ENCODE data around the gene P2RX2. TPM values are rescaled to one million over a fixed set of nuclear protein-coding genes. Genes with fewer than 3 reads are reported as not detected.
"Not testable (repeated sequence)": the region's sequence is repeated elsewhere in the genome, so short reads cannot be mapped to it uniquely, and the experiment has no call there.

P2RX2 gene
- total RNA-seq, 1 donor from 2014 or later, result not detected

DNA sequence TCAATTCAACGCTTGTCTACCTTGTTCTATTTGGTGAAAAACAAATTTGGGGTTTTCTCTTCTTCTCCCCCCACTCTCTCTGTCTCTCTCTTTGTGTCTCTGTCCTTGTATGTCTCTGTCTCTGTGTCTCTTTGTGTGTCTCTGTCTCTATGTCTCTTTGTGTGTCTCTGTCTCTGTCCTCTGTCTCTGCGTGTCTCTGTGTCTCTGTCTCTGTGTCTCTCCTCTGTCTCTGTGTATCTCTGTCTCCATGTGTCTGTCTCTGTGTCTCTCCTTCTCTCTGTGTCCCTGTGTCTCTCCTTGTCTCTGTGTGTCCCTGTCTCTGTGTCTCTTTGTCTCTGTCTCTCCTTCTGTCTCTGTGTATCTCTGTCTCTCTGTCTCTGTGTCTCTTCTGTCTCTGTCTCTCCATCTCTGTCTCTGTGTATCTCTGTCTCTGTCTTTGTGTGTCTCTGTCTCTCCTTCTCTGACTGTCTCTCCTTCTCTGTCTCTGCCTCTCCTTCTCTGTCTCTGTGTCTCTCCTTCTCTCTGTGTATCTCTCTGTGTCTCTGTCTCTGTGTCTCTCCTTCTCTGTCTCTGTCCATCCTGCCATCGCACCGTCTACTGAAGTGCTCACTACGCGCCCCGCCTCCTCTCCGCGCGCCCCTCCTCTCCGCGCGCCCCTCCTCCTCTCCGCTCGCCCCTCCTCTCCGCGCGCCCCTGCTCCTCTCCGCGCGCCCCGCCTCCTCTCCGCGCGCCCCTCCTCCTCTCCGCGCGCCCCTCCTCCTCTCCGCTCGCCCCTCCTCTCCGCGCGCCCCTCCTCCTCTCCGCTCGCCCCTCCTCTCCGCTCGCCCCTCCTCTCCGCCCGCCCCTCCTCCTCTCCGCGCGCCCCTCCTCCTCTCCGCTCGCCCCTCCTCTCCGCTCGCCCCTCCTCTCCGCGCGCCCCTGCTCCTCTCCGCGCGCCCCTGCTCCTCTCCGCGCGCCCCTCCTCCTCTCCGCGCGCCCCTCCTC lies 21.0 kb upstream of the P2RX2 start:
- Mint-ChIP-seq H3K4me1 (peaks cover 41% of the 10 kb centered on the region), H3K27me3 (ENCODE audit: insufficient read depth, low read depth) (peaks cover 12% of the 10 kb centered on the region), H3K36me3 (no peaks in the 10 kb centered on the region), H3K4me3 (peak overlapping the region; percentile 73), H3K9me3 (peaks cover 4% of the 10 kb centered on the region), H3K27ac (no peak overlapping the region)
- no peak overlapping the region for H3K27ac ChIP-seq
- peaks cover under 1% of the 10 kb centered on the region for H3K4me1 ChIP-seq
- H3K36me3 ChIP-seq, result no peaks in the 10 kb centered on the region
- peaks cover 4% of the 10 kb centered on the region for H4K20me1 ChIP-seq (ENCODE audit: low read depth)
- DNase-seq (ENCODE audit: low spot score), result peak; percentile 76
- TF ChIP-seq EZH2 (IDR thresholded peaks at IDR 0.05) (no peak), EZH2phosphoT487 (IDR thresholded peaks at IDR 0.05) (no peak), CTCF (IDR thresholded peaks at IDR 0.05) (no peak)
- no peak overlapping the region for H3K4me2 ChIP-seq
- peak overlapping the region; percentile 61 for H3K4me3 ChIP-seq
- no peak overlapping the region for H2AFZ ChIP-seq (replicated peaks)
- H3K9ac ChIP-seq, result no peak overlapping the region
- H3K27me3 ChIP-seq, result peaks cover 92% of the 10 kb centered on the region
- no peaks in the 10 kb centered on the region for H3K9me3 ChIP-seq (ENCODE audit: low read depth)
- peaks cover 14% of the 10 kb centered on the region for H3F3A ChIP-seq (ENCODE audit: low read depth)
- H3K79me2 ChIP-seq (ENCODE audit: low read depth), result no peaks in the 10 kb centered on the region

DNA sequence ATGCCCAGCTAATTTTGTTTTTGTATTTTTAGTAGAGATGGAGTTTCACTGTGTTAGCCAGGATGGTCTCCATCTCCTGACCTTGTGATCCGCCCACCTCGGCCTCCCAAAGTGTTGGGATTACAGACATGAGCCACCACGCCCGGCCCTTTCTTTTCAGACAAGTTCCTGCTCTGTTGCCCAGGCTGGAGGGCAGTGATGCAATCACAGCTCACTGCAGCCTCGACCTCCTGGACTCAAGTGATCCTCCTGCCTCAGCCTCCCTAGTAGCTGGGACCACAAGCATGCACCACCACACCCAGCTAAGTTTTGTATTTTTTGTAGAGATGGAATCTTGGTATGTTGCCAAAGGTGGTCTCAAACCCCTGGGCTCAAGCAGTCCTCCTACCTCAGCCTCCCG lies 19.1 kb upstream of the P2RX2 start:
- H3K9ac ChIP-seq; H3K9me3 ChIP-seq (ENCODE audit: low read depth); H2AFZ ChIP-seq (replicated peaks); H3K27ac ChIP-seq; H3K79me2 ChIP-seq (ENCODE audit: low read depth); H3K27ac Mint-ChIP-seq; H3K9me3 Mint-ChIP-seq; H3K4me2 ChIP-seq; H3K4me3 ChIP-seq; DNase-seq (ENCODE audit: low spot score); H4K20me1 ChIP-seq (ENCODE audit: low read depth); H3K36me3 Mint-ChIP-seq; H3K36me3 ChIP-seq: not testable (repeated sequence)
- Mint-ChIP-seq H3K27me3 (ENCODE audit: insufficient read depth, low read depth) (peaks cover 15% of the 10 kb centered on the region), H3K4me3 (peak overlapping the region; percentile 70), H3K4me1 (peaks cover 36% of the 10 kb centered on the region)
- Histone ChIP-seq H3K4me1 (peaks cover 12% of the 10 kb centered on the region), H3K27me3 (peaks cover 92% of the 10 kb centered on the region), H3F3A (ENCODE audit: low read depth) (peaks cover 19% of the 10 kb centered on the region)

DNA sequence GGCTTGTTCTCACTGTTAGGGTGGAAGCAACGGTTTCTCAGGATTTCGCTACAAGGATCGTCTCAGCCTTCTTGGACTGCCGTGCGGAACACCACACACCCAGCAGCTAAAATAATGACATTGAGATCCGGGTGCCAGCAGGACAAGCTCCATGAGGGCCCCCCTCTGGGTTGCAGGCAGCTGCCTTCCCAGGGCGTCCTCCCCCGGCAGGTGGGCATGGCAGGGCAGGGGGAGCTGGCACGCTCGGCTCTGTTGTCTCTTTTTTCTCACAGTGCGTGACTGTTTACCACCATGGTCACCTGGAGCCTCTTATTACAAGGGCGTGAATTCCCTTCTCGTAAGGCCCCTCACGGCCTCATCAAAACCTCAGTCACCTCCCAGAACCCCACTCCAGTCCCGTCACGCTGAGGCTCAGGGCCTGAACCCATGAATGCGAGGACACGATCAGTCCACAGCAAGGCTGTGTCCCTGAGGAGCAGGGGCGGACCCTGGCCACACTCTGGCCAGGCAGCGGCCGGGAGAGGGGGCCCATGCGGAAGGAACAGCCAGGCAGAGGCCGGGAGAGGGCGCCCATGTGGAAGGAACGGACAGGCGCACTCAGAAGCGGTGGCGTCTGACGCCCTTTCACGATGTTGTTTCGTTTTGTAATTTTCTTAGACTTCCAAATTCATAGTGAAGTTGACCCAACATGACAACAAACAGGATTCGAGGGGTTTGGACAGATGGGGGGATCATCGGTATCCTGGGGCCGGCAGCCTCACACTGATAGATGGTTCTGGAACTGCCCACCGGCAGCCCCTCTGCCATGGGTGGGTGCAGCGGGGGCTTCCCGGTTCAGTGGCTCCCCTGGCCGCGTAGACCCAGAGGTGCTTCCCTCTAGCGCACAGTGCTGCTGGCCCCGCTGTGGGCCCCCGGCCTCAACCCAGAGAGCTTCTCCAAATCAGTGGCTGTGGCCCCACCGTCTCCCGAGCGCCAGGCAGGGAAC lies 18.2 kb upstream of the P2RX2 start:
- H3K27ac Mint-ChIP-seq, result no peak overlapping the region

More for the DNA sequence above, 18.2 kb upstream of the P2RX2 start:
- no peaks in the 10 kb centered on the region for H3K9me3 ChIP-seq (ENCODE audit: low read depth)
- H3K79me2 ChIP-seq (ENCODE audit: low read depth), result no peaks in the 10 kb centered on the region
- Mint-ChIP-seq H3K36me3 (no peaks in the 10 kb centered on the region), H3K9me3 (peaks cover 2% of the 10 kb centered on the region), H3K4me3 (peak overlapping the region; percentile 70), H3K27me3 (ENCODE audit: insufficient read depth, low read depth) (peaks cover 15% of the 10 kb centered on the region), H3K4me1 (peaks cover 40% of the 10 kb centered on the region)
- peaks cover 4% of the 10 kb centered on the region for H4K20me1 ChIP-seq (ENCODE audit: low read depth)
- no peak for TF ChIP-seq EZH2 (IDR thresholded peaks at IDR 0.05)
- TF ChIP-seq EZH2phosphoT487 (IDR thresholded peaks at IDR 0.05), result peak; percentile 30
- peak; percentile 71 for TF ChIP-seq CTCF (IDR thresholded peaks at IDR 0.05)
- H3K9ac ChIP-seq, result no peak overlapping the region
- H3F3A ChIP-seq (ENCODE audit: low read depth), result peaks cover 19% of the 10 kb centered on the region
- H3K4me2 ChIP-seq, result peak overlapping the region; percentile 54
- H3K4me3 ChIP-seq, result no peak overlapping the region
- H3K4me1 ChIP-seq, result peaks cover 12% of the 10 kb centered on the region
- H3K36me3 ChIP-seq, result no peaks in the 10 kb centered on the region
- no peak overlapping the region for H3K27ac ChIP-seq
- H2AFZ ChIP-seq (replicated peaks), result peak overlapping the region; percentile 34
- DNase-seq (ENCODE audit: low spot score), result peak; percentile 89
- peaks cover 92% of the 10 kb centered on the region for H3K27me3 ChIP-seq

Data from neural progenitor cell (in vitro differentiated cells).